A673 (cell line): ENCODE data around the gene NTRK1. TPM values are rescaled to one million over a fixed set of nuclear protein-coding genes. Genes with fewer than 3 reads are reported as not detected.
A peak's percentile ranks its signal among the peaks of the same experiment; 100 is the strongest.

Experiments used
- BruUV-seq: library from RNA; stranded (reverse); fragments of 400-500 nt; replicated peaks from 2 replicates; lab custom pipeline; 2021; lab: Mats Ljungman, UMichigan
- CTCF ChIA-PET: fragments of 300-600 bp; sonication (Branson Sonifier 250); formaldehyde crosslinking; loops from one replicate; lab custom pipeline; 2022; ENCODE audit warnings: antibody characterized with exemption; lab: Charles Lee
- POLR2A ChIA-PET: fragments of 300-600 bp; sonication (Branson Sonifier 250); formaldehyde crosslinking; loops from one replicate; lab custom pipeline; 2022; ENCODE audit warnings: antibody characterized with exemption; ENCODE audit not compliant: low non-redundant PET; lab: Charles Lee
- DNase-seq: peaks from one replicate; pipeline ENCODE4 v3.0.0-alpha.2; 2015; ENCODE audit warnings: low spot score
- H3K27ac ChIP-seq: fragments of 200-600 bp; sonication (generic); 2 replicates; pipeline ENCODE4 v1.5.1; 2016; ENCODE audit warnings: mixed run types, low read depth, mild to moderate bottlenecking, mixed read lengths, antibody characterized with exemption, low read length; ENCODE audit not compliant: poor library complexity, severe bottlenecking
- H3K27me3 ChIP-seq: fragments of 200-600 bp; sonication (generic); replicated peaks from 2 replicates; pipeline ENCODE4 v1.6.1; 2017; ENCODE audit warnings: mixed run types, low read depth, mild to moderate bottlenecking, mixed read lengths, antibody characterized with exemption, low read length; ENCODE audit not compliant: insufficient read depth, poor library complexity
- H3K36me3 ChIP-seq: fragments of 200-600 bp; sonication (generic); 2 replicates; pipeline ENCODE4 v1.6.1; 2016; ENCODE audit warnings: mixed run types, mild to moderate bottlenecking, mixed read lengths, antibody characterized with exemption, low read length; ENCODE audit not compliant: insufficient read depth, poor library complexity, severe bottlenecking
- H3K4me1 ChIP-seq: fragments of 200-600 bp; sonication (generic); 2 replicates; pipeline ENCODE4 v1.6.1; 2017; ENCODE audit warnings: mixed run types, mild to moderate bottlenecking, mixed read lengths, antibody characterized with exemption, low read length; ENCODE audit not compliant: insufficient read depth, poor library complexity, severe bottlenecking
- H3K4me3 ChIP-seq: fragments of 200-600 bp; sonication (generic); 2 replicates; pipeline ENCODE4 v1.5.1; 2016; ENCODE audit warnings: low read depth, mixed run types, mild to moderate bottlenecking, mixed read lengths, low read length; ENCODE audit not compliant: poor library complexity, severe bottlenecking
- H3K9me3 ChIP-seq: fragments of 200-600 bp; sonication (generic); 2 replicates; pipeline ENCODE4 v1.6.1; 2016; ENCODE audit warnings: mixed run types, low read depth, mild to moderate bottlenecking, mixed read lengths, antibody characterized with exemption, low read length; ENCODE audit not compliant: poor library complexity, severe bottlenecking
- CTCF ChIP-seq: fragments of 300-800, 200-600 bp; sonication (generic); conservative IDR thresholded peaks from 2 replicates; pipeline ENCODE4 v1.5.1; 2017; ENCODE audit warnings: low read depth, mild to moderate bottlenecking, antibody characterized with exemption, low read length, moderate library complexity, mixed read lengths
- EZH2 ChIP-seq: fragments of 200-600 bp; sonication (generic); IDR thresholded peaks from 2 replicates; pipeline ENCODE4 v1.6.1; 2017; ENCODE audit warnings: borderline replicate concordance, low read depth, mild to moderate bottlenecking, mixed read lengths, antibody characterized with exemption, low read length; ENCODE audit not compliant: poor library complexity, severe bottlenecking
- intact Hi-C: fragments of 100-400 bp; cut with micrococcal nuclease; formaldehyde crosslinking; loops from one replicate; pipeline ENCODE4 v1.10.0; 2022; ENCODE audit not compliant: unreplicated experiment
- total RNA-seq: library from RNA; stranded (reverse); gene quantifications from 2 replicates; pipeline ENCODE4 v1.2.3, GENCODE V29; 2021

The NTRK1 gene
- total RNA-seq, 1 experiment from 2014 or later, result 5.1 TPM

- no TSS peak for BruUV-seq
- H3K27me3 ChIP-seq, result no peaks in the 10 kb centered on the region
- H3K4me1 ChIP-seq, result no peaks in the 10 kb centered on the region
Observed at GRCh38 chr1:156836892-156837291, 23.8 kb upstream of the NTRK1 start.

GRCh38 chr1:156838972-156839371, 21.7 kb upstream of the NTRK1 start:
- ChIA-PET POLR2A (interaction anchor here (0.5 kb wide), 1 partner anchor 135 kb away, joined by 4 read pairs; no protein-coding TSS in a partner anchor), CTCF (interaction anchor here (0.6 to 2.3 kb wide), 11 partner anchors 11 to 1180 kb away, joined by 3 to 14 read pairs (median 3); partner anchors contain the start of gene NTRK1)
- Histone ChIP-seq H3K27me3 (no peaks in the 10 kb centered on the region), H3K4me3 (no peak overlapping the region), H3K36me3 (no peaks in the 10 kb centered on the region), H3K4me1 (no peaks in the 10 kb centered on the region), H3K9me3 (no peaks in the 10 kb centered on the region), H3K27ac (no peak overlapping the region)
- DNase-seq, result peak; percentile 51
- BruUV-seq, result no TSS peak
- intact Hi-C loops, result no loop called here
- no peak for TF ChIP-seq EZH2
- TF ChIP-seq CTCF, result peak; percentile 96

More at GRCh38 chr1:156836892-156837291, 23.8 kb upstream of the NTRK1 start:
- intact Hi-C loops, result no loop called here
- Histone ChIP-seq H3K4me3 (no peak overlapping the region), H3K9me3 (no peaks in the 10 kb centered on the region), H3K27ac (no peak overlapping the region), H3K36me3 (no peaks in the 10 kb centered on the region)
- ChIA-PET CTCF (interaction anchor here (0.7 to 2.3 kb wide), 3 partner anchors 11 to 111 kb away, joined by 4 to 12 read pairs (median 6); no protein-coding TSS in a partner anchor), POLR2A (no interaction called here)
- no peak for DNase-seq
- TF ChIP-seq CTCF (no peak), EZH2 (no peak)

GRCh38 chr1:156839426-156840109, 21.1 kb upstream of the NTRK1 start:
- H3K4me1 ChIP-seq, result no peaks in the 10 kb centered on the region
- H3K27me3 ChIP-seq, result no peaks in the 10 kb centered on the region
- ChIA-PET POLR2A (no interaction called here), CTCF (interaction anchor here (1.0 to 2.3 kb wide), 8 partner anchors 11 to 88 kb away, joined by 3 to 14 read pairs (median 3); partner anchors contain the start of gene NTRK1)
- no peaks in the 10 kb centered on the region for H3K36me3 ChIP-seq
- no peak overlapping the region for H3K27ac ChIP-seq
- DNase-seq, result no peak
- intact Hi-C loops, result no loop called here
- no peak for TF ChIP-seq CTCF
- no peak for TF ChIP-seq EZH2
- H3K4me3 ChIP-seq, result no peak overlapping the region
- no peaks in the 10 kb centered on the region for H3K9me3 ChIP-seq
- no TSS peak for BruUV-seq
